ENCODE results near the gene TRPM3. TPM values are rescaled to one million over a fixed set of nuclear protein-coding genes. Genes with fewer than 3 reads are reported as not detected.
A peak's percentile ranks its signal among the peaks of the same experiment; 100 is the strongest.

TRPM3 gene
- total and polyA plus RNA-seq, 4 experiments from 2014 or later = not detected

- CTCF ChIA-PET (ENCODE audit: partially characterized antibody) = no interaction called here
- intact Hi-C loops (cut with micrococcal nuclease) = no loop called here
- H3K4me1 Mint-ChIP-seq = no peaks in the 10 kb centered on the region
- H3K9me3 ChIP-seq (ENCODE audit: control insufficient read depth in 1 of 2, low read length in 2 of 2) = no peaks in the 10 kb centered on the region
- H3K4me3 ChIP-seq (ENCODE audit: low read length in 2 of 2) = no peak overlapping the region
- POLR2A ChIA-PET (ENCODE audit: partially characterized antibody) = no interaction called here
- DNase-seq = no peak
- no peaks in the 10 kb centered on the region for H3K4me1 ChIP-seq (ENCODE audit: insufficient read depth, low read length)
- H3K27ac Mint-ChIP-seq = no peak overlapping the region
- no peaks in the 10 kb centered on the region for H3K36me3 Mint-ChIP-seq
- no peaks in the 10 kb centered on the region for H3K27me3 ChIP-seq (ENCODE audit: insufficient read depth, low read length)
- H3K36me3 ChIP-seq (ENCODE audit: insufficient read depth, low read length) = no peaks in the 10 kb centered on the region
- peaks cover 0 to 2% (median 0%) of the 10 kb centered on the region in 8 donors for H3K9me3 Mint-ChIP-seq
- H3K27ac ChIP-seq (ENCODE audit: low read depth, low read length) = no peak overlapping the region
- peaks cover 0 to 2% of the 10 kb centered on the region in 2 donors for H3K27me3 Mint-ChIP-seq
- no peak overlapping the region for H3K4me3 Mint-ChIP-seq
Measured at GRCh38 chr9:70950270-70950669, 171.2 kb downstream of the TRPM3 start.

GRCh38 chr9:70949239-70949638 is 172.2 kb downstream of the TRPM3 start:
- Histone ChIP-seq H3K4me3 (ENCODE audit: low read length in 2 of 2) (no peak overlapping the region), H3K36me3 (ENCODE audit: insufficient read depth, low read length) (no peaks in the 10 kb centered on the region), H3K27ac (ENCODE audit: low read depth, low read length) (no peak overlapping the region), H3K4me1 (ENCODE audit: insufficient read depth, low read length) (no peaks in the 10 kb centered on the region), H3K9me3 (ENCODE audit: control insufficient read depth in 1 of 2, low read length in 2 of 2) (no peaks in the 10 kb centered on the region), H3K27me3 (ENCODE audit: insufficient read depth, low read length) (no peaks in the 10 kb centered on the region)
- ChIA-PET POLR2A (ENCODE audit: partially characterized antibody) (no interaction called here), CTCF (ENCODE audit: partially characterized antibody) (no interaction called here)
- no peak for DNase-seq
- Mint-ChIP-seq H3K9me3 (no peaks in the 10 kb centered on the region), H3K4me1 (no peaks in the 10 kb centered on the region), H3K4me3 (no peak overlapping the region), H3K27me3 (peaks cover 0 to 2% of the 10 kb centered on the region in 2 donors), H3K36me3 (no peaks in the 10 kb centered on the region), H3K27ac (no peak overlapping the region)
- intact Hi-C loops (cut with micrococcal nuclease) = no loop called here

GRCh38 chr9:70948744-70949143 is 172.7 kb downstream of the TRPM3 start:
- Mint-ChIP-seq H3K4me1 (no peaks in the 10 kb centered on the region), H3K9me3 (no peaks in the 10 kb centered on the region), H3K36me3 (no peaks in the 10 kb centered on the region), H3K4me3 (no peak overlapping the region), H3K27ac (no peak overlapping the region), H3K27me3 (peaks cover 0 to 2% of the 10 kb centered on the region in 2 donors)
- Histone ChIP-seq H3K4me1 (ENCODE audit: insufficient read depth, low read length) (no peaks in the 10 kb centered on the region), H3K27ac (ENCODE audit: low read depth, low read length) (no peak overlapping the region), H3K27me3 (ENCODE audit: insufficient read depth, low read length) (no peaks in the 10 kb centered on the region), H3K4me3 (ENCODE audit: low read length in 2 of 2) (no peak overlapping the region), H3K36me3 (ENCODE audit: insufficient read depth, low read length) (no peaks in the 10 kb centered on the region), H3K9me3 (ENCODE audit: control insufficient read depth in 1 of 2, low read length in 2 of 2) (no peaks in the 10 kb centered on the region)
- no peak for DNase-seq
- ChIA-PET CTCF (ENCODE audit: partially characterized antibody) (no interaction called here), POLR2A (ENCODE audit: partially characterized antibody) (no interaction called here)
- intact Hi-C loops (cut with micrococcal nuclease) = no loop called here

GRCh38 chr9:70947511-70947910 is 173.9 kb downstream of the TRPM3 start:
- ChIA-PET CTCF (ENCODE audit: partially characterized antibody) (no interaction called here), POLR2A (ENCODE audit: partially characterized antibody) (no interaction called here)
- H3K4me3 Mint-ChIP-seq = no peak overlapping the region
- no peak overlapping the region for H3K27ac ChIP-seq (ENCODE audit: low read depth, low read length)
- H3K4me1 Mint-ChIP-seq = no peaks in the 10 kb centered on the region
- no peaks in the 10 kb centered on the region for H3K36me3 ChIP-seq (ENCODE audit: insufficient read depth, low read length)
- H3K4me3 ChIP-seq (ENCODE audit: low read length in 2 of 2) = no peak overlapping the region
- no peaks in the 10 kb centered on the region for H3K27me3 ChIP-seq (ENCODE audit: insufficient read depth, low read length)
- H3K9me3 Mint-ChIP-seq = no peaks in the 10 kb centered on the region
- intact Hi-C loops (cut with micrococcal nuclease) = no loop called here
- H3K36me3 Mint-ChIP-seq = no peaks in the 10 kb centered on the region
- H3K27me3 Mint-ChIP-seq = peaks cover 0 to 2% of the 10 kb centered on the region in 2 donors
- H3K9me3 ChIP-seq (ENCODE audit: control insufficient read depth in 1 of 2, low read length in 2 of 2) = no peaks in the 10 kb centered on the region
- no peak for DNase-seq
- H3K4me1 ChIP-seq (ENCODE audit: insufficient read depth, low read length) = no peaks in the 10 kb centered on the region
- H3K27ac Mint-ChIP-seq = peak overlapping the region in 1 of 7 donors; percentile 68

- no peak overlapping the region for H3K4me3 Mint-ChIP-seq
- Histone ChIP-seq H3K36me3 (ENCODE audit: insufficient read depth, low read length) (no peaks in the 10 kb centered on the region), H3K9me3 (ENCODE audit: control insufficient read depth in 1 of 2, low read length in 2 of 2) (no peaks in the 10 kb centered on the region), H3K27ac (ENCODE audit: low read depth, low read length) (no peak overlapping the region), H3K4me3 (ENCODE audit: low read length in 2 of 2) (no peak overlapping the region), H3K27me3 (ENCODE audit: insufficient read depth, low read length) (no peaks in the 10 kb centered on the region), H3K4me1 (ENCODE audit: insufficient read depth, low read length) (no peaks in the 10 kb centered on the region)
- intact Hi-C loops (cut with micrococcal nuclease) = no loop called here
- H3K36me3 Mint-ChIP-seq = no peaks in the 10 kb centered on the region
- POLR2A ChIA-PET (ENCODE audit: partially characterized antibody) = no interaction called here
- no peaks in the 10 kb centered on the region for H3K4me1 Mint-ChIP-seq
- DNase-seq = no peak
- CTCF ChIA-PET (ENCODE audit: partially characterized antibody) = no interaction called here
- H3K27ac Mint-ChIP-seq = no peak overlapping the region
- peaks cover 0 to 2% of the 10 kb centered on the region in 2 donors for H3K27me3 Mint-ChIP-seq
- H3K9me3 Mint-ChIP-seq = no peaks in the 10 kb centered on the region
Measured at GRCh38 chr9:70947086-70947485, 174.3 kb downstream of the TRPM3 start.

- Histone ChIP-seq H3K9me3 (ENCODE audit: control insufficient read depth in 1 of 2, low read length in 2 of 2) (no peaks in the 10 kb centered on the region), H3K4me3 (ENCODE audit: low read length in 2 of 2) (no peak overlapping the region), H3K27me3 (ENCODE audit: insufficient read depth, low read length) (no peaks in the 10 kb centered on the region), H3K36me3 (ENCODE audit: insufficient read depth, low read length) (no peaks in the 10 kb centered on the region), H3K27ac (ENCODE audit: low read depth, low read length) (no peak overlapping the region), H3K4me1 (ENCODE audit: insufficient read depth, low read length) (no peaks in the 10 kb centered on the region)
- H3K36me3 Mint-ChIP-seq = no peaks in the 10 kb centered on the region
- H3K4me3 Mint-ChIP-seq = no peak overlapping the region
- ChIA-PET CTCF (ENCODE audit: partially characterized antibody) (no interaction called here), POLR2A (ENCODE audit: partially characterized antibody) (no interaction called here)
- DNase-seq = no peak
- H3K27ac Mint-ChIP-seq = no peak overlapping the region
- H3K27me3 Mint-ChIP-seq = peaks cover 0 to 2% of the 10 kb centered on the region in 2 donors
- no peaks in the 10 kb centered on the region for H3K4me1 Mint-ChIP-seq
- intact Hi-C loops (cut with micrococcal nuclease) = no loop called here
- peaks cover 0 to under 1% (median 0%) of the 10 kb centered on the region in 8 donors for H3K9me3 Mint-ChIP-seq
Measured at GRCh38 chr9:70945301-70945700, 176.1 kb downstream of the TRPM3 start.

GRCh38 chr9:70941191-70941590 is 180.2 kb downstream of the TRPM3 start:
- CTCF ChIA-PET (ENCODE audit: partially characterized antibody) = no interaction called here
- H3K27ac Mint-ChIP-seq = peak overlapping the region in 1 of 7 donors; percentile 38
- peaks cover 0 to 5% of the 10 kb centered on the region in 2 donors for H3K27me3 Mint-ChIP-seq
- no peaks in the 10 kb centered on the region for H3K4me1 Mint-ChIP-seq
- Histone ChIP-seq H3K27ac (ENCODE audit: low read depth, low read length) (no peak overlapping the region), H3K4me1 (ENCODE audit: insufficient read depth, low read length) (no peaks in the 10 kb centered on the region), H3K9me3 (ENCODE audit: control insufficient read depth in 1 of 2, low read length in 2 of 2) (no peaks in the 10 kb centered on the region), H3K4me3 (ENCODE audit: low read length in 2 of 2) (no peak overlapping the region), H3K27me3 (ENCODE audit: insufficient read depth, low read length) (no peaks in the 10 kb centered on the region), H3K36me3 (ENCODE audit: insufficient read depth, low read length) (no peaks in the 10 kb centered on the region)
- POLR2A ChIA-PET (ENCODE audit: partially characterized antibody) = no interaction called here
- no peak overlapping the region for H3K4me3 Mint-ChIP-seq
- peaks cover 0 to 2% (median 0%) of the 10 kb centered on the region in 8 donors for H3K9me3 Mint-ChIP-seq
- H3K36me3 Mint-ChIP-seq = no peaks in the 10 kb centered on the region
- intact Hi-C loops (cut with micrococcal nuclease) = no loop called here
- no peak for DNase-seq

GRCh38 chr9:70940605-70941004 is 180.8 kb downstream of the TRPM3 start:
- H3K36me3 Mint-ChIP-seq = no peaks in the 10 kb centered on the region

More at GRCh38 chr9:70940605-70941004, 180.8 kb downstream of the TRPM3 start:
- ChIA-PET CTCF (ENCODE audit: partially characterized antibody) (no interaction called here), POLR2A (ENCODE audit: partially characterized antibody) (no interaction called here)
- Histone ChIP-seq H3K9me3 (ENCODE audit: control insufficient read depth in 1 of 2, low read length in 2 of 2) (no peaks in the 10 kb centered on the region), H3K4me3 (ENCODE audit: low read length in 2 of 2) (no peak overlapping the region), H3K4me1 (ENCODE audit: insufficient read depth, low read length) (no peaks in the 10 kb centered on the region), H3K27me3 (ENCODE audit: insufficient read depth, low read length) (no peaks in the 10 kb centered on the region), H3K27ac (ENCODE audit: low read depth, low read length) (no peak overlapping the region), H3K36me3 (ENCODE audit: insufficient read depth, low read length) (no peaks in the 10 kb centered on the region)
- Mint-ChIP-seq H3K4me3 (no peak overlapping the region), H3K27ac (no peak overlapping the region), H3K9me3 (peaks cover 0 to 2% (median 0%) of the 10 kb centered on the region in 8 donors), H3K27me3 (peaks cover 0 to 5% of the 10 kb centered on the region in 2 donors), H3K4me1 (no peaks in the 10 kb centered on the region)
- intact Hi-C loops (cut with micrococcal nuclease) = no loop called here
- no peak for DNase-seq
